ENCODE measurements around the gene ZSCAN29. TPM values are rescaled to one million over a fixed set of nuclear protein-coding genes. Genes with fewer than 3 reads are reported as not detected.

Gene ZSCAN29
- total RNA-seq, 2 experiments from 2014 or later = 7.1 to 7.4 TPM

DNA sequence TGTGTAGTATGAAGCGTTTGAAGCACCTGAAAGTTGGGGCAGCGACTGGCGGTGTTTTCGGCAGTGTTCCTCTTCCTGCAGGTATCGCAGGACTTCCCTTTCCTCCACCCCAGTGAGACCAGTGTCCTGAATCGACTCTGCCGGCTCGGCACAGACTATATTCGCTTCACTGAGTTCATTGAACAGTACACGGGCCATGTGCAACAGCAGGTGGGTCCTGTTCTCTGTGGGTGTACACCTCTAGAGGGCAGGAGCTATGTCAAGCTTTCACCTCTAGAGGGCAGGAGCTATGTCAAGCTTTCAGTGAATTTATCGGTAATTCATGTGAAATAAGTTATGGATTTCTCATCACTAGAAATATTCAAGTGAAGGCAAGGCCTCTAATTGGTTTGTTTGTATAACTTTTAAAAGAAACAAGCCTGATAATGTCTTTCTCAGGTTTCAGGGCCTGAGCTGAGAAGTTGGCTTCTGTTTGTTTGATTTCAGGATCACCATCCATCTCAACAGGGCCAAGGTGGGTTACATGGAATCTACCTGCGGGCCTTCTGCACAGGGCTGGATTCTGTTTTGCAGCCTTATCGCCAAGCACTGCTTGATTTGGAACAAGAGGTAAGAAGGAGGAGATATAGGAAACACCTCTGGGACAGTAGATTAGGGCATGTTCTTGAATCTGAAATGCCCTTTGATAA is 5.3 kb upstream of the ZSCAN29 start:
- Mint-ChIP-seq H3K27ac (no peak overlapping the region), H3K4me1 (ENCODE audit: low read depth) (peaks cover 28% of the 10 kb centered on the region), H3K36me3 (ENCODE audit: low read depth) (peaks cover 56% of the 10 kb centered on the region), H3K9me3 (no peaks in the 10 kb centered on the region), H3K27me3 (no peaks in the 10 kb centered on the region), H3K4me3 (peak overlapping the region; percentile 50)
- Histone ChIP-seq H3K27me3 (ENCODE audit: control insufficient read depth in 1 of 2, insufficient read depth in 2 of 2, low read length in 2 of 2) (no peaks in the 10 kb centered on the region), H3K4me1 (ENCODE audit: insufficient read depth, low read length) (peaks cover 16% of the 10 kb centered on the region), H3K36me3 (ENCODE audit: insufficient read depth, low read length) (peaks cover 31% of the 10 kb centered on the region), H3K27ac (ENCODE audit: low read depth in 1 of 2, low read length in 2 of 2) (no peak overlapping the region), H3K4me3 (ENCODE audit: low read length) (no peak overlapping the region), H3K9me3 (ENCODE audit: control insufficient read depth in 1 of 2, insufficient read depth in 1 of 2, low read length in 2 of 2) (no peaks in the 10 kb centered on the region)
- ChIA-PET CTCF (interaction anchor here (0.8 to 2.4 kb wide), 3 partner anchors 13 to 139 kb away, joined by 3 to 6 read pairs (median 4); no protein-coding TSS in a partner anchor), POLR2A (interaction anchor here (0.8 kb wide), 1 partner anchor 12 kb away, joined by 3 read pairs; no protein-coding TSS in a partner anchor)
- TF ChIP-seq, protein P1, sequence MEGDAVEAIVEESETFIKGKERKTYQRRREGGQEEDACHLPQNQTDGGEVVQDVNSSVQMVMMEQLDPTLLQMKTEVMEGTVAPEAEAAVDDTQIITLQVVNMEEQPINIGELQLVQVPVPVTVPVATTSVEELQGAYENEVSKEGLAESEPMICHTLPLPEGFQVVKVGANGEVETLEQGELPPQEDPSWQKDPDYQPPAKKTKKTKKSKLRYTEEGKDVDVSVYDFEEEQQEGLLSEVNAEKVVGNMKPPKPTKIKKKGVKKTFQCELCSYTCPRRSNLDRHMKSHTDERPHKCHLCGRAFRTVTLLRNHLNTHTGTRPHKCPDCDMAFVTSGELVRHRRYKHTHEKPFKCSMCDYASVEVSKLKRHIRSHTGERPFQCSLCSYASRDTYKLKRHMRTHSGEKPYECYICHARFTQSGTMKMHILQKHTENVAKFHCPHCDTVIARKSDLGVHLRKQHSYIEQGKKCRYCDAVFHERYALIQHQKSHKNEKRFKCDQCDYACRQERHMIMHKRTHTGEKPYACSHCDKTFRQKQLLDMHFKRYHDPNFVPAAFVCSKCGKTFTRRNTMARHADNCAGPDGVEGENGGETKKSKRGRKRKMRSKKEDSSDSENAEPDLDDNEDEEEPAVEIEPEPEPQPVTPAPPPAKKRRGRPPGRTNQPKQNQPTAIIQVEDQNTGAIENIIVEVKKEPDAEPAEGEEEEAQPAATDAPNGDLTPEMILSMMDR (IDR thresholded peaks at IDR 0.05) = peak; percentile 84
- intact Hi-C loops (cut with DNase I, micrococcal nuclease) = no loop called here
- DNase-seq = peak in 13 of 14 experiments; percentile 6 to 67 (median 15)
- ATAC-seq (ENCODE audit: poor library complexity) = peak; percentile 76

DNA sequence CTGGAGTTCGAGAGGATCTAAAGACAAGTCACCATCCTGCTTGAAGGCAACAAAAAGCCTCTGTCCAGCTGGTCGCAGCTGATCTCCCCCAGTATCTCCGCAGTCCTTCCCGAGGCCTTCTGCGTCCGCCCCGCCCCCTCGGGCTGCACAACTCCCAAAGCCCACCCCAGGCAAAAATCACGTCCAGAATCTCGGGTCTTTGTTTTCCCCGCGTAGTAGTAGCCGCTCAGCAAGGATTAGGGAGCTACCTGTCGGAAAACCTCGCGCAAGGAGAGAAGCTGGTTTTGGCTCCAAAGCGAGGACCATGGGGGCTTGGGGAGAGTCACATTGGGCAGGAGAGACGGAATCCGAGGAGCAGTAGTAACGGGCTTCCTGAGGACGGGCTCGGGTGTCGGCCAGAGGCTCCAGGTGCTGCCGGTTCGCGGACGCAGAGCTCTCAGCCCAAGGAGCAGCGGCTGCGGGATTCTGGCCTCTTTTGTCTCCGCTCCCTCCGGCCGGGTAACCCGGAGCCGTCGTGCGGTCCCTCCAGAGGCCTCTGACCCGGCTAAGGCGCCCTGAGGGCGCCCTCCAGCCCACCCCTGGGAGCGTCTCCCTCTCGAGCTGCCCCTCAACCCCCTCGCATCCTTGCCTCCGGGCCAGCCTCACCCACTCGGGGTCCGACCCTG is 401 bp downstream of the ZSCAN29 start:
- Histone ChIP-seq H3K4me3 (ENCODE audit: low read length) (peak overlapping the region; percentile 90), H3K27ac (ENCODE audit: low read depth in 1 of 2, low read length in 2 of 2) (peak overlapping the region; percentile 8 to 36), H3K36me3 (ENCODE audit: insufficient read depth, low read length) (peaks cover 25% of the 10 kb centered on the region), H3K27me3 (ENCODE audit: control insufficient read depth in 1 of 2, insufficient read depth in 2 of 2, low read length in 2 of 2) (no peaks in the 10 kb centered on the region), H3K4me1 (ENCODE audit: insufficient read depth, low read length) (peaks cover 35% of the 10 kb centered on the region), H3K9me3 (ENCODE audit: control insufficient read depth in 1 of 2, insufficient read depth in 1 of 2, low read length in 2 of 2) (peaks cover 4 to 6% of the 10 kb centered on the region in 2 experiments)
- ChIA-PET POLR2A (interaction anchor here (0.6 to 4.4 kb wide), 7 partner anchors 9 to 144 kb away, joined by 3 to 22 read pairs (median 3); no protein-coding TSS in a partner anchor), CTCF (interaction anchor here (1.2 kb wide), 1 partner anchor 24 kb away, joined by 3 read pairs; no protein-coding TSS in a partner anchor)
- Mint-ChIP-seq H3K27me3 (no peaks in the 10 kb centered on the region), H3K4me3 (peak overlapping the region; percentile 91), H3K9me3 (peaks cover 14% of the 10 kb centered on the region), H3K4me1 (ENCODE audit: low read depth) (peaks cover 52% of the 10 kb centered on the region), H3K36me3 (ENCODE audit: low read depth) (peaks cover 62% of the 10 kb centered on the region), H3K27ac (peak overlapping the region; percentile 74)
- DNase-seq (peak in 2 of 14 experiments; percentile 1 to 33), ATAC-seq (ENCODE audit: poor library complexity) (no peak)
- intact Hi-C loops (cut with DNase I, micrococcal nuclease) = loop anchor here (2.0 to 5.0 kb wide), 2 partner anchors 38 to 40 kb away; partner anchors contain the start of gene LCMT2 (in 2 of the 2)
- TF ChIP-seq, protein P1 (IDR thresholded peaks at IDR 0.05) = no peak

DNA sequence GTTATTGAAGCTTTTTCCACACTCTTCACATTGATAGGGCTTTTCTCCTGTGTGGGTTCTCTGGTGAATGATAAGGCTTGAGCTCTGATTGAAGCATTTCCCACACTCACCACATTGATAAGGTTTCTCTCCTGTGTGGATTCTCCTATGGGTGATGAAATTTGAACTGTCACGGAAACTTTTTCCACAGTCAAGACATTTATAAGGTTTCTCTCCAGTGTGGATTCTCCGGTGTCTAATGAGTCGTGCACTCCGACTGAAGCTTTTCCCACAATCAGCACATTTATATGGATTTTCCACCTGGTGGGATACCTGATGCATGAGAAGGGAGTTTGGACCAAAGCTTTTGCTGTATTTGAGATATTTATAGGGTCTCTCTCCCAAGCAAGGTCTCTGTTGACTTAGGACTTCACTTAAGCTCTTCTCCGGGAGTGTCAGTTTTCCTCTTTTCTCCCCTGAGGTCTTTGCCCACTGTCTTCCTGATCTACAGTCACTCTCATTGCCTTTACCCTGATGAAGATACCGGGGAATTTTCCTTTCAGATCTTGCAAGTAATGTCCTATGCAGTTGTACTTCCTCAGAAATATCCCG is 9.4 kb downstream of the ZSCAN29 start:
- peaks cover 20% of the 10 kb centered on the region for H3K9me3 Mint-ChIP-seq
- TF ChIP-seq, protein P1 (IDR thresholded peaks at IDR 0.05) = no peak
- POLR2A ChIA-PET = interaction anchor here (1.1 to 3.1 kb wide), 2 partner anchors 9 to 19 kb away, joined by 3 to 12 read pairs; partner anchors contain the start of genes TUBGCP4 and ZSCAN29

More for the DNA sequence above, 9.4 kb downstream of the ZSCAN29 start:
- peaks cover 83% of the 10 kb centered on the region for H3K36me3 Mint-ChIP-seq (ENCODE audit: low read depth)
- intact Hi-C loops (cut with DNase I, micrococcal nuclease) = no loop called here
- H3K4me3 Mint-ChIP-seq = no peak overlapping the region
- Histone ChIP-seq H3K36me3 (ENCODE audit: insufficient read depth, low read length) (peaks cover 38% of the 10 kb centered on the region), H3K27me3 (ENCODE audit: control insufficient read depth in 1 of 2, insufficient read depth in 2 of 2, low read length in 2 of 2) (no peaks in the 10 kb centered on the region), H3K4me1 (ENCODE audit: insufficient read depth, low read length) (no peaks in the 10 kb centered on the region), H3K9me3 (ENCODE audit: control insufficient read depth in 1 of 2, insufficient read depth in 1 of 2, low read length in 2 of 2) (peaks cover 30 to 58% of the 10 kb centered on the region in 2 experiments), H3K27ac (ENCODE audit: low read depth in 1 of 2, low read length in 2 of 2) (no peak overlapping the region), H3K4me3 (ENCODE audit: low read length) (no peak overlapping the region)
- no peaks in the 10 kb centered on the region for H3K27me3 Mint-ChIP-seq
- no peak for DNase-seq
- H3K27ac Mint-ChIP-seq = no peak overlapping the region
- no peak for ATAC-seq (ENCODE audit: poor library complexity)
- no peaks in the 10 kb centered on the region for H3K4me1 Mint-ChIP-seq (ENCODE audit: low read depth)
- CTCF ChIA-PET = interaction anchor here (1.0 kb wide), 1 partner anchor 10 kb away, joined by 3 read pairs; no protein-coding TSS in a partner anchor

All from CD4-positive, alpha-beta T cell (primary cell).